K562 (cell line): Measurements from ENCODE around the gene PHLDA3. TPM values are rescaled to one million over a fixed set of nuclear protein-coding genes. Genes with fewer than 3 reads are reported as not detected.

Source experiments
- ARID1B ChIP-seq: fragments of 450-650 bp; IDR thresholded peaks from 2 replicates; pipeline ENCODE4 v1.6.1; 2016; ENCODE audit warnings: antibody characterized with exemption, mild to moderate bottlenecking, inconsistent platforms
- MYC ChIP-seq, 2 experiments: fragments of 250-450 bp in 1 of 2; sonication (Bioruptor Pico) in 1 of 2; IDR thresholded peaks; 2 replicates each; pipeline versions ENCODE4 v1.5.1 to v1.6.1; 2012 to 2021; ENCODE audit warnings: low read depth in 2 of 2, borderline replicate concordance in 1 of 2, improper control_type of control experiment in 1 of 2, low read length in 1 of 2, mild to moderate bottlenecking in 1 of 2, moderate library complexity in 1 of 2
- NR4A1 ChIP-seq, 2 experiments: fragments of 250-450 bp in 1 of 2; fragments of 450-650 bp in 1 of 2; sonication (Bioruptor Pico) in 1 of 2; IDR thresholded peaks; 2 replicates each; pipeline versions ENCODE4 v1.4.0 to v1.6.1; 2016 to 2020; ENCODE audit warnings: mild to moderate bottlenecking in 2 of 2, missing compliant biosample characterization in 1 of 2, missing genetic modification characterization in 1 of 2, moderate library complexity in 1 of 2
- RCOR1 ChIP-seq, 2 experiments: IDR thresholded peaks; 2 replicates each; pipeline ENCODE4 v1.6.1; 2012; ENCODE audit warnings: low read depth in 2 of 2, low read length in 2 of 2, borderline replicate concordance in 1 of 2, improper control_type of control experiment in 1 of 2
- SMAD4 ChIP-seq: fragments of 250-450 bp; sonication (Bioruptor Pico); conservative IDR thresholded peaks from 2 replicates; pipeline ENCODE4 v1.8.0; 2021; ENCODE audit warnings: inconsistent platforms, mild to moderate bottlenecking, moderate library complexity
- SOX6 ChIP-seq: fragments of 450-650 bp; IDR thresholded peaks from 2 replicates; pipeline ENCODE4 v1.6.1; 2014; ENCODE audit warnings: mild to moderate bottlenecking
- TBL1XR1 ChIP-seq, 2 experiments: IDR thresholded peaks; 2 replicates each; pipeline ENCODE4 v1.6.1; 2012; ENCODE audit warnings: improper control_type of control experiment in 2 of 2, low read length in 2 of 2, mild to moderate bottlenecking in 1 of 2
- TCF3 ChIP-seq: sonication (generic); formaldehyde crosslinking; IDR thresholded peaks from 2 replicates; pipeline ENCODE4 v1.4.0; 2020; ENCODE audit warnings: mild to moderate bottlenecking, missing genetic modification reagents
- ZEB2 ChIP-seq: fragments of 450-650 bp; IDR thresholded peaks from 2 replicates; pipeline ENCODE4 v1.6.1; 2016
- polyA plus RNA-seq, 8 experiments: library from polyadenylated mRNA; depleted of rRNA in 4 of 8; stranded (reverse) in 5 of 8; unstranded in 3 of 8; fragments of >200 nt; fragmentation: Nextera tagmentation in 2 of 8; fragmentation: Illumina TruSeq in 1 of 8; extraction: Ambion mirVana in 2 of 8; extraction: Trizol in 1 of 8; gene quantifications; 2 replicates each; pipeline versions ENCODE4 v1.2.1 to v1.2.3, GENCODE V29; 2011 to 2014; ENCODE audit warnings: inconsistent platforms in 1 of 8, missing spikeins in 1 of 8
- total RNA-seq, 7 experiments: library from RNA; depleted of rRNA in 6 of 7; stranded (reverse); fragments of >200 nt in 6 of 7; fragmentation: Illumina TruSeq in 2 of 7; extraction: Trizol in 2 of 7; gene quantifications; 2 replicates each; pipeline versions ENCODE4 v1.2.1 to v1.2.3, GENCODE V29; 2011 to 2021; ENCODE audit warnings: low replicate concordance in 1 of 7
- TF ChIP-seq, protein P1 (sequence below): fragments of 450-650 bp; IDR thresholded peaks from 2 replicates; pipeline ENCODE4 v1.6.1; 2018; ENCODE audit not compliant: partially characterized antibody

PHLDA3 gene
- total and polyA plus RNA-seq, 9 of the 15 experiments (the other 6 are each of a cell fraction or from before 2014, with no cell fraction given), result 0.11 to 0.27 TPM; not detected in 7

DNA sequence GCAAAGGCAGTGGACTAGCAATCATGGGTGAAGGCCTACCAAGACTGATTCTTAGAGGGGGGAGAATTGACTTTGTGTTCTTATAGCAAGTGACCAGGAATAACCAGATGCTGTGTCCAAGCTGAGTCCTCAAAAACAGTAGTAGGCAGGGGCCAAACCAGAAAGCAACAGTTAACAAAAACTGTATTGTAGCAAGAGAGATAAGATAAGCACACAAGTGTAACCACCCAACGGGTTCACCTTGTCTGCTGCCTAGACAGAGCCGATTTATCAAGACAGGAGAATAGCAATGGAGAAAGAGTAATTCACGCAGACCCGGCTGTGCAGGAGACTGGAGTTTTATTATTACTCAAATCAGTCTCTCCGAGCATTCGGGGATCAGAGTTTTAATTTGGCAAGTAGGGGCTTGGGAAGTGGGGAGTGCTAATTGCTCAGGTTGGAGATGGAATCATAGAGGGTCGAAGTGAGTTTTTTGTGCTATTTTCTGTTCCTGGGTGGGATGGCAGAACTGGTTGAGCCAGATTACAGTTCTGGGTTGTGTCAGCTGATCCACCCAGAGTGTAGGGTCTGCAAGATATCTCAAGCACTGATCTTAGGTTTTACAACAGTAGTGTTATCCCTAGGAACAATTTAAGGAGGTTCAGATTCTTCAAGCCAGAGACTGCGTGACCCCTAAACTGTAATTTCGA, 46.2 kb upstream of the PHLDA3 start (continued):
- TF ChIP-seq NR4A1 (CRISPR knock-in tag; IDR thresholded peaks at IDR 0.05), result no peak
- TF ChIP-seq NR4A1 (tag; IDR thresholded peaks at IDR 0.05), result peak; percentile 69
- TF ChIP-seq SMAD4 (CRISPR knock-in tag), result peak; percentile 61; the same call in 1 of the 2 replicates
- TF ChIP-seq TBL1XR1 (IDR thresholded peaks at IDR 0.05; ENCODE audit: low read length in 2 of 2), result 0 out of 4 replicates have a peak, but pooled peaks of 1 of the 2 experiments have one; percentile 37
- peak; percentile 94 for TF ChIP-seq SOX6
- TF ChIP-seq ZEB2, result peak; percentile 63; the same call in 1 of the 2 replicates
- TF ChIP-seq MYC (IDR thresholded peaks at IDR 0.05; ENCODE audit: low read depth, low read length), result 0 out of 2 replicates have a peak, but pooled peaks have one; percentile 23
- no peak for TF ChIP-seq MYC (CRISPR knock-in tag; IDR thresholded peaks at IDR 0.05; ENCODE audit: borderline replicate concordance, low read depth)
- TF ChIP-seq ARID1B, result peak; percentile 79
- TF ChIP-seq, protein P1, sequence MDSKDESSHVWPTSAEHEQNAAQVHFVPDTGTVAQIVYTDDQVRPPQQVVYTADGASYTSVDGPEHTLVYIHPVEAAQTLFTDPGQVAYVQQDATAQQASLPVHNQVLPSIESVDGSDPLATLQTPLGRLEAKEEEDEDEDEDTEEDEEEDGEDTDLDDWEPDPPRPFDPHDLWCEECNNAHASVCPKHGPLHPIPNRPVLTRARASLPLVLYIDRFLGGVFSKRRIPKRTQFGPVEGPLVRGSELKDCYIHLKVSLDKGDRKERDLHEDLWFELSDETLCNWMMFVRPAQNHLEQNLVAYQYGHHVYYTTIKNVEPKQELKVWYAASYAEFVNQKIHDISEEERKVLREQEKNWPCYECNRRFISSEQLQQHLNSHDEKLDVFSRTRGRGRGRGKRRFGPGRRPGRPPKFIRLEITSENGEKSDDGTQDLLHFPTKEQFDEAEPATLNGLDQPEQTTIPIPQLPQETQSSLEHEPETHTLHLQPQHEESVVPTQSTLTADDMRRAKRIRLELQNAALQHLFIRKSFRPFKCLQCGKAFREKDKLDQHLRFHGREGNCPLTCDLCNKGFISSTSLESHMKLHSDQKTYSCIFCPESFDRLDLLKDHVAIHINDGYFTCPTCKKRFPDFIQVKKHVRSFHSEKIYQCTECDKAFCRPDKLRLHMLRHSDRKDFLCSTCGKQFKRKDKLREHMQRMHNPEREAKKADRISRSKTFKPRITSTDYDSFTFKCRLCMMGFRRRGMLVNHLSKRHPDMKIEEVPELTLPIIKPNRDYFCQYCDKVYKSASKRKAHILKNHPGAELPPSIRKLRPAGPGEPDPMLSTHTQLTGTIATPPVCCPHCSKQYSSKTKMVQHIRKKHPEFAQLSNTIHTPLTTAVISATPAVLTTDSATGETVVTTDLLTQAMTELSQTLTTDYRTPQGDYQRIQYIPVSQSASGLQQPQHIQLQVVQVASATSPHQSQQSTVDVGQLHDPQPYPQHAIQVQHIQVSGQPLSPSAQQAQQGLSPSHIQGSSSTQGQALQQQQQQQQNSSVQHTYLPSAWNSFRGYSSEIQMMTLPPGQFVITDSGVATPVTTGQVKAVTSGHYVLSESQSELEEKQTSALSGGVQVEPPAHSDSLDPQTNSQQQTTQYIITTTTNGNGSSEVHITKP, result peak; percentile 95
- peak; percentile 64 for TF ChIP-seq TCF3 (CRISPR knock-in tag)
- peak in 1 of 2 experiments; percentile 77; a peak in 2 of 4 replicates for TF ChIP-seq RCOR1 (IDR thresholded peaks at IDR 0.05; ENCODE audit: borderline replicate concordance in 1 of 2, low read depth in 2 of 2, low read length in 2 of 2)
